ENCODE results near the gene SCAMP4.

Gene SCAMP4

GRCh38 chr19:1905110-1905862 lies at the start of gene SCAMP4, which contains the start of gene ADAT3:
Gene SCAMP4, plus strand, starts transcription at chr19:1905399. Its CDS starts 9,621 bp downstream, at chr19:1915020.
Gene ADAT3, plus strand, starts transcription at chr19:1905399. Its CDS starts 6,649 bp downstream, at chr19:1912048.
- peak; percentile 92 for DNase-seq (ENCODE audit: low read depth)

GRCh38 chr19:1855828-1856255 lies 49.4 kb upstream of the SCAMP4 start:
- no peak for DNase-seq (ENCODE audit: low read depth)

- DNase-seq (ENCODE audit: low read depth): no peak
Measured at GRCh38 chr19:1856345-1856697, 48.9 kb upstream of the SCAMP4 start.

- DNase-seq (ENCODE audit: low read depth): peak; percentile 20
Measured at GRCh38 chr19:1856698-1857603, 48.2 kb upstream of the SCAMP4 start.

GRCh38 chr19:1857648-1858326 lies 47.4 kb upstream of the SCAMP4 start:
- no peak for DNase-seq (ENCODE audit: low read depth)

- DNase-seq (ENCODE audit: low read depth): no peak
Measured at GRCh38 chr19:1858412-1859081, 46.7 kb upstream of the SCAMP4 start.

- no peak for DNase-seq (ENCODE audit: low read depth)
Measured at GRCh38 chr19:1859331-1859781, 45.8 kb upstream of the SCAMP4 start.

GRCh38 chr19:1860042-1860775 lies 45.0 kb upstream of the SCAMP4 start:
- DNase-seq (ENCODE audit: low read depth): peak; percentile 22

- no peak for DNase-seq (ENCODE audit: low read depth)
Measured at GRCh38 chr19:1860821-1861598, 44.2 kb upstream of the SCAMP4 start.

GRCh38 chr19:1861599-1862031 lies 43.6 kb upstream of the SCAMP4 start:
- DNase-seq (ENCODE audit: low read depth): no peak

GRCh38 chr19:1862068-1862423 lies 43.2 kb upstream of the SCAMP4 start:
- DNase-seq (ENCODE audit: low read depth): no peak

- no peak for DNase-seq (ENCODE audit: low read depth)
Measured at GRCh38 chr19:1862424-1863327, 42.5 kb upstream of the SCAMP4 start.

- no peak for DNase-seq (ENCODE audit: low read depth)
Measured at GRCh38 chr19:1863328-1863637, 41.9 kb upstream of the SCAMP4 start, which contains the start of gene KLF16. Gene KLF16, minus strand, starts transcription at chr19:1863579. Its CDS starts 82 bp downstream, at chr19:1863497.

GRCh38 chr19:1863638-1864479 lies 41.3 kb upstream of the SCAMP4 start:
- DNase-seq (ENCODE audit: low read depth): peak; percentile 51

- no peak for DNase-seq (ENCODE audit: low read depth)
Measured at GRCh38 chr19:1864480-1865171, 40.6 kb upstream of the SCAMP4 start.

GRCh38 chr19:1865172-1866010 lies 39.8 kb upstream of the SCAMP4 start:
- no peak for DNase-seq (ENCODE audit: low read depth)

All from non-pigmented ciliary epithelial cell (primary cell).